Neuronal stem cell (in vitro differentiated cells): ENCODE measurements around the gene TMEM196.

Experiments used
- DNase-seq: peaks from one replicate; pipeline ENCODE4 v3.0.0-alpha.2; 2013; ENCODE audit warnings: low spot score
- H2AFZ ChIP-seq: one replicate; pipeline ENCODE4 v1.6.1; 2013; ENCODE audit warnings: mild to moderate bottlenecking, low read length, inconsistent platforms
- H2AK5ac ChIP-seq: 2 replicates; pipeline ENCODE4 v1.6.1; 2013; ENCODE audit warnings: low read depth, mild to moderate bottlenecking, inconsistent platforms, low read length, moderate library complexity, mixed read lengths
- H2BK120ac ChIP-seq: 2 replicates; pipeline ENCODE4 v1.6.1; 2013; ENCODE audit warnings: low read depth, mild to moderate bottlenecking, inconsistent platforms, low read length, moderate library complexity, mixed read lengths
- H2BK12ac ChIP-seq: one replicate; pipeline ENCODE4 v1.6.1; 2013; ENCODE audit warnings: low read length, inconsistent platforms
- H2BK15ac ChIP-seq: 2 replicates; pipeline ENCODE4 v1.6.1; 2013; ENCODE audit warnings: mild to moderate bottlenecking, low read length, inconsistent platforms, mixed read lengths
- H2BK5ac ChIP-seq: one replicate; pipeline ENCODE4 v1.6.1; 2013; ENCODE audit warnings: inconsistent platforms, mild to moderate bottlenecking, low read length, moderate library complexity
- H3K14ac ChIP-seq: one replicate; pipeline ENCODE4 v1.6.1; 2013; ENCODE audit warnings: low read length, inconsistent platforms
- H3K18ac ChIP-seq: 2 replicates; pipeline ENCODE4 v1.6.1; 2013; ENCODE audit warnings: low read length, inconsistent platforms
- H3K23ac ChIP-seq: 2 replicates; pipeline ENCODE4 v1.6.1; 2013; ENCODE audit warnings: low read depth, mild to moderate bottlenecking, mixed read lengths, low read length, inconsistent platforms; ENCODE audit not compliant: poor library complexity
- H3K27ac ChIP-seq: replicated peaks from 3 replicates; pipeline ENCODE4 v1.5.1; 2013; ENCODE audit warnings: low read length, inconsistent platforms
- H3K27me3 ChIP-seq, 3 experiments: 2 replicates each; pipeline ENCODE4 v1.6.1; 2013; ENCODE audit warnings: low read length in 3 of 3, mild to moderate bottlenecking in 2 of 3, inconsistent platforms in 1 of 3, low read depth in 1 of 3, mixed read lengths in 1 of 3, moderate library complexity in 1 of 3; ENCODE audit not compliant: control insufficient read depth in 3 of 3, insufficient read depth in 3 of 3
- H3K36me3 ChIP-seq, 2 donors: replicated peaks in 1 of 2; 2 replicates each; pipeline ENCODE4 v1.6.1; 2013; ENCODE audit warnings: low read length in 2 of 2; ENCODE audit not compliant: control insufficient read depth in 2 of 2, insufficient read depth in 2 of 2
- H3K4ac ChIP-seq: 2 replicates; pipeline ENCODE4 v1.6.1; 2013; ENCODE audit warnings: inconsistent platforms, mild to moderate bottlenecking, low read length, moderate library complexity
- H3K4me1 ChIP-seq, 2 donors: 1 replicate in 1 of 2; 2 replicates in 1 of 2; pipeline ENCODE4 v1.6.1; 2013; ENCODE audit warnings: low read length in 2 of 2, low read depth in 1 of 2; ENCODE audit not compliant: control insufficient read depth in 2 of 2, insufficient read depth in 1 of 2
- H3K4me2 ChIP-seq: one replicate; pipeline ENCODE4 v1.6.1; 2013; ENCODE audit warnings: mild to moderate bottlenecking, low read length, inconsistent platforms; ENCODE audit not compliant: insufficient read depth, poor library complexity, severe bottlenecking
- H3K4me3 ChIP-seq, 2 donors: 2 replicates each; pipeline ENCODE4 v1.5.1; 2013; ENCODE audit warnings: low read length in 2 of 2, mild to moderate bottlenecking in 2 of 2, inconsistent platforms in 1 of 2, moderate library complexity in 1 of 2
- H3K79me1 ChIP-seq: one replicate; pipeline ENCODE4 v1.6.1; 2013; ENCODE audit warnings: low read depth, mild to moderate bottlenecking, inconsistent platforms, low read length, moderate library complexity
- H3K9ac ChIP-seq: one replicate; pipeline ENCODE4 v1.6.1; 2013; ENCODE audit warnings: mild to moderate bottlenecking, low read depth, low read length, inconsistent platforms; ENCODE audit not compliant: poor library complexity
- H3K9me3 ChIP-seq, 2 donors: replicated peaks in 1 of 2; 2 replicates each; pipeline versions ENCODE3 to v1.6.1; 2013; ENCODE audit warnings: low read length in 2 of 2, mild to moderate bottlenecking in 2 of 2, inconsistent platforms in 1 of 2, low read depth in 1 of 2, mixed read lengths in 1 of 2, moderate library complexity in 1 of 2; ENCODE audit not compliant: control insufficient read depth in 2 of 2, insufficient read depth in 1 of 2
- H4K8ac ChIP-seq: one replicate; pipeline ENCODE4 v1.6.1; 2013; ENCODE audit warnings: low read depth, mild to moderate bottlenecking, inconsistent platforms, low read length, moderate library complexity
- H4K91ac ChIP-seq: one replicate; pipeline ENCODE4 v1.6.1; 2013; ENCODE audit warnings: low read length, low read depth, mild to moderate bottlenecking, inconsistent platforms; ENCODE audit not compliant: poor library complexity
- WGBS, 2 donors: extraction: QIAGEN DNeasy Blood & Tissue Kit; methylation state at CpG; one replicate each; pipeline ENCODE4 v1.1.7; 2013; ENCODE audit warnings: missing lambda C conversion rate in 2 of 2, mixed read lengths in 1 of 2; ENCODE audit not compliant: insufficient read length in 2 of 2, insufficient replicate concordance in 1 of 2; ENCODE audit errors: extremely low coverage in 2 of 2; 5-methylcytosine and 5-hydroxymethylcytosine counted together

Gene TMEM196

GRCh38 chr7:19728716-19729115, 44.7 kb downstream of the TMEM196 start:
- WGBS, 2 donors: no CpG with 5 or more reads among the region's 3 CpGs
- Histone ChIP-seq H2BK12ac (no peak overlapping the region), H3K4me3 (no peak overlapping the region), H2BK120ac (no peak overlapping the region), H2BK15ac (no peak overlapping the region), H2BK5ac (no peak overlapping the region), H3K4me1 (peaks cover 0 to 3% of the 10 kb centered on the region in 2 donors), H3K27ac (no peak overlapping the region), H3K36me3 (no peaks in the 10 kb centered on the region), H4K91ac (no peak overlapping the region), H3K4me2 (no peak overlapping the region), H3K9me3 (no peaks in the 10 kb centered on the region), H3K18ac (no peak overlapping the region), H2AK5ac (no peak overlapping the region), H4K8ac (no peak overlapping the region), H3K27me3 (no peaks in the 10 kb centered on the region), H3K4ac (no peak overlapping the region), H3K23ac (no peak overlapping the region), H3K9ac (no peak overlapping the region), H3K14ac (no peak overlapping the region), H2AFZ (no peak overlapping the region), H3K79me1 (no peaks in the 10 kb centered on the region)
- DNase-seq: no peak

- H3K27me3 ChIP-seq: no peaks in the 10 kb centered on the region
Observed at GRCh38 chr7:19725770-19726169, 47.6 kb downstream of the TMEM196 start.

GRCh38 chr7:19715499-19715898, 57.9 kb downstream of the TMEM196 start:
- Histone ChIP-seq H3K14ac (no peak overlapping the region), H2BK5ac (no peak overlapping the region), H4K8ac (no peak overlapping the region), H2BK120ac (no peak overlapping the region), H3K27ac (no peak overlapping the region), H3K4me1 (no peaks in the 10 kb centered on the region), H3K9me3 (no peaks in the 10 kb centered on the region), H2BK12ac (no peak overlapping the region), H3K79me1 (no peaks in the 10 kb centered on the region), H2BK15ac (no peak overlapping the region), H3K4me2 (no peak overlapping the region), H3K4me3 (no peak overlapping the region), H2AK5ac (no peak overlapping the region), H3K36me3 (no peaks in the 10 kb centered on the region), H4K91ac (no peak overlapping the region), H3K23ac (no peak overlapping the region), H3K4ac (no peak overlapping the region), H2AFZ (no peak overlapping the region), H3K9ac (no peak overlapping the region), H3K27me3 (no peaks in the 10 kb centered on the region), H3K18ac (no peak overlapping the region)
- DNase-seq: no peak
- no CpG with 5 or more reads among the region's 1 CpG for WGBS, 2 donors

More at GRCh38 chr7:19725770-19726169, 47.6 kb downstream of the TMEM196 start:
- H3K4me3 ChIP-seq: no peak overlapping the region
- H3K36me3 ChIP-seq: no peaks in the 10 kb centered on the region
- H3K4ac ChIP-seq: no peak overlapping the region
- H3K14ac ChIP-seq: no peak overlapping the region
- no peak for DNase-seq
- peak overlapping the region; percentile 36 for H2AFZ ChIP-seq
- H2BK12ac ChIP-seq: no peak overlapping the region
- peaks cover 0 to 3% of the 10 kb centered on the region in 2 donors for H3K4me1 ChIP-seq
- no peak overlapping the region for H2BK15ac ChIP-seq
- no peak overlapping the region for H4K8ac ChIP-seq
- no peaks in the 10 kb centered on the region for H3K9me3 ChIP-seq
- no peak overlapping the region for H4K91ac ChIP-seq
- no peak overlapping the region for H2AK5ac ChIP-seq
- WGBS, 2 donors: no CpG with 5 or more reads among the region's 5 CpGs
- H3K23ac ChIP-seq: no peak overlapping the region
- no peak overlapping the region for H3K4me2 ChIP-seq
- no peak overlapping the region for H3K18ac ChIP-seq
- no peak overlapping the region for H2BK120ac ChIP-seq
- no peaks in the 10 kb centered on the region for H3K79me1 ChIP-seq
- no peak overlapping the region for H3K9ac ChIP-seq
- H3K27ac ChIP-seq: no peak overlapping the region
- no peak overlapping the region for H2BK5ac ChIP-seq

- Histone ChIP-seq H3K4me2 (no peak overlapping the region), H2BK5ac (no peak overlapping the region), H3K27ac (no peak overlapping the region), H2AFZ (no peak overlapping the region), H2BK12ac (no peak overlapping the region), H2AK5ac (no peak overlapping the region), H3K79me1 (peaks cover under 1% of the 10 kb centered on the region), H3K9ac (no peak overlapping the region), H4K8ac (no peak overlapping the region), H3K23ac (no peak overlapping the region), H3K18ac (no peak overlapping the region), H3K27me3 (no peaks in the 10 kb centered on the region), H3K36me3 (no peaks in the 10 kb centered on the region), H3K14ac (no peak overlapping the region), H3K4me1 (no peaks in the 10 kb centered on the region), H4K91ac (no peak overlapping the region), H3K4me3 (no peak overlapping the region), H3K9me3 (no peaks in the 10 kb centered on the region), H2BK15ac (no peak overlapping the region), H3K4ac (no peak overlapping the region), H2BK120ac (no peak overlapping the region)
- WGBS, 2 donors: no CpG with 5 or more reads among the region's 1 CpG
- DNase-seq: peak; percentile 23
Observed at GRCh38 chr7:19713676-19714075, 59.7 kb downstream of the TMEM196 start.
